Transverse colon (tissue), 4 donors: ENCODE measurements around the gene DNAJC7. TPM values are rescaled to one million over a fixed set of nuclear protein-coding genes. Genes with fewer than 3 reads are reported as not detected.
A peak's percentile ranks its signal among the peaks of the same experiment; 100 is the strongest.

Experiments used
- DNase-seq: peaks from one replicate; pipeline ENCODE4 v3.0.0-alpha.2; 2019
- H3K27ac ChIP-seq, 4 donors: fragments of 200-600 bp; sonication (generic); 2 replicates each; pipeline ENCODE4 v1.5.1; 2016 to 2018; ENCODE audit warnings: inconsistent platforms in 4 of 4
- H3K27me3 ChIP-seq: fragments of 200-600 bp; sonication (generic); 2 replicates; pipeline ENCODE4 v1.5.1; 2017; ENCODE audit warnings: inconsistent platforms
- H3K36me3 ChIP-seq, 4 donors: fragments of 200-600 bp; sonication (generic); 2 replicates each; pipeline ENCODE4 v1.5.1; 2017 to 2019; ENCODE audit warnings: inconsistent platforms in 4 of 4
- H3K4me1 ChIP-seq, 4 donors: fragments of 200-600 bp; sonication (generic); 2 replicates each; pipeline ENCODE4 v1.5.1; 2017 to 2020; ENCODE audit warnings: inconsistent platforms in 4 of 4
- H3K4me3 ChIP-seq, 4 donors: fragments of 200-600 bp; sonication (generic); 1 replicate in 1 of 4; 2 replicates in 3 of 4; pipeline versions ENCODE4 v1.5.1 to v1.6.1; 2017 to 2019; ENCODE audit warnings: inconsistent platforms in 4 of 4
- H3K9me3 ChIP-seq, 2 donors: fragments of 200-600 bp; sonication (generic); 2 replicates each; pipeline ENCODE4 v1.5.1; 2017 to 2019; ENCODE audit warnings: inconsistent platforms in 2 of 2
- CTCF ChIP-seq, 5 experiments: fragments of 200-600 bp in 3 of 5; fragments of 450-650 bp in 2 of 5; sonication (generic) in 3 of 5; IDR thresholded peaks; 1 replicate in 2 of 5; 2 replicates in 3 of 5; pipeline ENCODE4 v1.5.1; 2016 to 2017; ENCODE audit warnings: antibody characterized with exemption in 5 of 5, inconsistent platforms in 3 of 5, mild to moderate bottlenecking in 2 of 5, moderate library complexity in 1 of 5
- EP300 ChIP-seq: sonication (generic); formaldehyde crosslinking; IDR thresholded peaks from one replicate; pipeline ENCODE4 v1.6.1; 2017; ENCODE audit warnings: antibody characterized with exemption, low read depth
- POLR2A ChIP-seq: fragments of 450-650 bp; IDR thresholded peaks from one replicate; pipeline ENCODE4 v1.6.1; 2016; ENCODE audit warnings: antibody characterized with exemption, mild to moderate bottlenecking, moderate library complexity
- POLR2AphosphoS5 ChIP-seq, 3 donors: sonication (generic); formaldehyde crosslinking; IDR thresholded peaks; one replicate each; pipeline ENCODE4 v1.6.1; 2016; ENCODE audit warnings: antibody characterized with exemption in 3 of 3
- WGBS, 2 donors: methylation state at CpG; one replicate each; pipeline ENCODE4 v1.1.5; 2018; ENCODE audit warnings: low coverage in 1 of 2; 5-methylcytosine and 5-hydroxymethylcytosine counted together
- in situ Hi-C, 4 donors: fragments of 200-750 bp; cut with MboI; loops; one replicate each; pipeline versions ENCODE4 v1.15.0 to v1.15.1; 2017; ENCODE audit warnings: low sequenced_read_pairs in 3 of 4, low pct_ligation_motif_present in 1 of 4, low pct_unique_long_range_greater_than_20kb in 1 of 4
- intact Hi-C: fragments of 100-400 bp; cut with DNase I; formaldehyde crosslinking; loops from one replicate; pipeline ENCODE4 v1.15.1; 2023; ENCODE audit warnings: low total_unique reads
- total RNA-seq, 4 donors: library from RNA; depleted of rRNA; stranded (reverse); fragments of >200 nt; gene quantifications; one replicate each; pipeline ENCODE4 v1.1.0, GENCODE V29; 2016

DNAJC7 gene
- 10 to 100 TPM; 18.1 to 87.5 (median 64.5) TPM for total RNA-seq

- no peaks in the 10 kb centered on the region for H3K9me3 ChIP-seq
- TF ChIP-seq POLR2A (peak; percentile 81), EP300 (no peak), POLR2AphosphoS5 (IDR thresholded peaks at IDR 0.05) (peak; percentile 31 to 88 (median 83))
- no peaks in the 10 kb centered on the region for H3K27me3 ChIP-seq
- peaks cover 0 to under 1% (median 0%) of the 10 kb centered on the region in 4 donors for H3K36me3 ChIP-seq
- peak within 1 kb of the TSS; percentile 81 to 92 (median 86) for H3K4me3 ChIP-seq
- peaks cover 28 to 65% (median 52%) of the 10 kb centered on the region in 4 donors for H3K4me1 ChIP-seq
- DNase-seq, result peak; percentile 91
- in situ Hi-C loops (no loop called here), intact Hi-C loops (loop anchor here (10.0 kb wide), 1 partner anchor 52 kb away; the partner anchor contains the start of gene CNP)
- WGBS, 2 donors, result 0% methylated on average over 11 to 61 of the region's 70 CpGs
- H3K27ac ChIP-seq, result peak within 1 kb of the TSS; percentile 90 to 95 (median 92)
These were observed at the start of gene DNAJC7 for GRCh38 chr17:42016941-42017865. Gene DNAJC7, minus strand, starts transcription at chr17:42017439. Its CDS starts 23 bp downstream, at chr17:42017416.

GRCh38 chr17:42065201-42065600, 48.0 kb upstream of the DNAJC7 start:
- Histone ChIP-seq H3K9me3 (no peaks in the 10 kb centered on the region), H3K4me1 (peaks cover 0 to 11% (median 7%) of the 10 kb centered on the region in 4 donors), H3K4me3 (no peak overlapping the region), H3K27me3 (no peaks in the 10 kb centered on the region), H3K27ac (no peak overlapping the region), H3K36me3 (no peaks in the 10 kb centered on the region)
- DNase-seq, result no peak
- 71% methylated on average over 2 of the region's 2 CpGs; no CpG with 5 or more reads in 1 of the 2 donors for WGBS, 2 donors
- intact Hi-C loops (loop anchor here (5.0 kb wide), 1 partner anchor 52 kb away; no protein-coding TSS in a partner anchor), in situ Hi-C loops (no loop called here)
- TF ChIP-seq POLR2A, result no peak
- TF ChIP-seq POLR2AphosphoS5 (IDR thresholded peaks at IDR 0.05), result no peak
- TF ChIP-seq EP300, result no peak
- no peak for TF ChIP-seq CTCF (IDR thresholded peaks at IDR 0.05)

- TF ChIP-seq CTCF (IDR thresholded peaks at IDR 0.05) (no peak), EP300 (no peak), POLR2A (no peak), POLR2AphosphoS5 (IDR thresholded peaks at IDR 0.05) (no peak)
- no peaks in the 10 kb centered on the region for H3K27me3 ChIP-seq
- in situ Hi-C loops (no loop called here), intact Hi-C loops (no loop called here)
- peaks cover 0 to 5% (median 4%) of the 10 kb centered on the region in 4 donors for H3K4me1 ChIP-seq
- H3K9me3 ChIP-seq, result no peaks in the 10 kb centered on the region
- no peak overlapping the region for H3K27ac ChIP-seq
- WGBS, 2 donors, result 90 to 100% methylated on average over 1 to 14 of the region's 14 CpGs
- no peak overlapping the region for H3K4me3 ChIP-seq
- no peak for DNase-seq
- H3K36me3 ChIP-seq, result no peaks in the 10 kb centered on the region
These were observed 45.4 kb upstream of the DNAJC7 start for GRCh38 chr17:42062681-42063080.

- H3K9me3 ChIP-seq, result no peaks in the 10 kb centered on the region
- in situ Hi-C loops (no loop called here), intact Hi-C loops (no loop called here)
- no peak overlapping the region for H3K27ac ChIP-seq
- no peak overlapping the region for H3K4me3 ChIP-seq
- TF ChIP-seq EP300, result no peak
- TF ChIP-seq POLR2A, result no peak
- no peak for TF ChIP-seq CTCF (IDR thresholded peaks at IDR 0.05)
- no peak for TF ChIP-seq POLR2AphosphoS5 (IDR thresholded peaks at IDR 0.05)
- no peaks in the 10 kb centered on the region for H3K4me1 ChIP-seq
- WGBS, 2 donors, result 85% methylated on average over 5 of the region's 5 CpGs; no CpG with 5 or more reads in 1 of the 2 donors
- DNase-seq, result no peak
- no peaks in the 10 kb centered on the region for H3K27me3 ChIP-seq
- no peaks in the 10 kb centered on the region for H3K36me3 ChIP-seq
These were observed 44.6 kb upstream of the DNAJC7 start for GRCh38 chr17:42061646-42062487.
